Measurements from ENCODE around the gene DHRS7B.

DNA sequence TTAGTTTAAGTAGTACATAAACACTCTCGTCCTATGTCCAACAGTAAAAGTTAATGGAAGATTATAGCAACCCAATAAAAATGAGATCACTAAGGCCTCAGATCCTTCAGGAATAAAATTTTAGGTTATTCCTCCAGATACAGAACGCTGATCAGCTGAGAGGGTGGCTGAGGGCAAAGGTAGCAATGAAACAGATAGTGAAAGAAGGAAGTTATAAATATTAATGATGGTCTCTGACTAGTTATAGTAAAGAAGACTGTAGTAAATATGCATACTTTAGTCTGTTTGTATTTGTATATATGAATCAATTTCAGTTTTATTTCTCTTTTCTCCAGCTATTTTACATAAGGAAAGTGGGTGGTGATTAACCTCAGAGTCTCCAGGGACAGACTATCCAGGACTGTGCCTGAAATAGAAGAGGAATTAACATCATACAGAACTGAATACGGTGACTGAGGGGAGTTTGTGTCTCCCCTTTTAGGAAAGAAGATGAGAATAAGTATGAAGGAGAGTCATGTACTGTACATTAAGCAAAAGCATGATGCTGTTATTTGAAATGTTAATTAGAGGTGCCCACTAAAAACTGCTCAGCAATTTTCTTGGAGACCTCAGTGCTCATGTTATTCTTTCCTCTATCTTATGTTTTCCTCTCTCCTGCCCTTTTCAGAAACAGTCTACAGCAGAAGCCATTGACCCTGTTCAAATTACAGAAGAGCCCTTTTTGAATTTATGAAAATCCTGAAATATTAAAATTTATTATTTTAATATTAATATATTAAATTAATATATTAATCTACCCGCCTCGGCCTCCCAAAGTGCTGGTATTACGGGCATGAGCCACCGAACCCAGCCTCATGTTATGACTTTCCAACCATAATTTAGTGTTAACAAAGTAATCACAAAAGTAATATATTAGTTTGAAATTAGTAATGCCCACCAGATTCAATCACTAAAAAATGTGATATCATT, 36.5 kb upstream of the DHRS7B start:
- TF ChIP-seq, protein P1, sequence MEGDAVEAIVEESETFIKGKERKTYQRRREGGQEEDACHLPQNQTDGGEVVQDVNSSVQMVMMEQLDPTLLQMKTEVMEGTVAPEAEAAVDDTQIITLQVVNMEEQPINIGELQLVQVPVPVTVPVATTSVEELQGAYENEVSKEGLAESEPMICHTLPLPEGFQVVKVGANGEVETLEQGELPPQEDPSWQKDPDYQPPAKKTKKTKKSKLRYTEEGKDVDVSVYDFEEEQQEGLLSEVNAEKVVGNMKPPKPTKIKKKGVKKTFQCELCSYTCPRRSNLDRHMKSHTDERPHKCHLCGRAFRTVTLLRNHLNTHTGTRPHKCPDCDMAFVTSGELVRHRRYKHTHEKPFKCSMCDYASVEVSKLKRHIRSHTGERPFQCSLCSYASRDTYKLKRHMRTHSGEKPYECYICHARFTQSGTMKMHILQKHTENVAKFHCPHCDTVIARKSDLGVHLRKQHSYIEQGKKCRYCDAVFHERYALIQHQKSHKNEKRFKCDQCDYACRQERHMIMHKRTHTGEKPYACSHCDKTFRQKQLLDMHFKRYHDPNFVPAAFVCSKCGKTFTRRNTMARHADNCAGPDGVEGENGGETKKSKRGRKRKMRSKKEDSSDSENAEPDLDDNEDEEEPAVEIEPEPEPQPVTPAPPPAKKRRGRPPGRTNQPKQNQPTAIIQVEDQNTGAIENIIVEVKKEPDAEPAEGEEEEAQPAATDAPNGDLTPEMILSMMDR (IDR thresholded peaks at IDR 0.05): no peak
- no peak for TF ChIP-seq POLR2A (IDR thresholded peaks at IDR 0.05)

Measured in tibial nerve (tissue), 3 donors.